ENCODE measurements around the gene ANTXRL. TPM values are rescaled to one million over a fixed set of nuclear protein-coding genes. Genes with fewer than 3 reads are reported as not detected.
"Not testable (repeated sequence)": the region's sequence is repeated elsewhere in the genome, so short reads cannot be mapped to it uniquely, and the experiment has no call there.

Gene ANTXRL
- total RNA-seq, 1 experiment from 2014 or later: 0.63 TPM

DNA sequence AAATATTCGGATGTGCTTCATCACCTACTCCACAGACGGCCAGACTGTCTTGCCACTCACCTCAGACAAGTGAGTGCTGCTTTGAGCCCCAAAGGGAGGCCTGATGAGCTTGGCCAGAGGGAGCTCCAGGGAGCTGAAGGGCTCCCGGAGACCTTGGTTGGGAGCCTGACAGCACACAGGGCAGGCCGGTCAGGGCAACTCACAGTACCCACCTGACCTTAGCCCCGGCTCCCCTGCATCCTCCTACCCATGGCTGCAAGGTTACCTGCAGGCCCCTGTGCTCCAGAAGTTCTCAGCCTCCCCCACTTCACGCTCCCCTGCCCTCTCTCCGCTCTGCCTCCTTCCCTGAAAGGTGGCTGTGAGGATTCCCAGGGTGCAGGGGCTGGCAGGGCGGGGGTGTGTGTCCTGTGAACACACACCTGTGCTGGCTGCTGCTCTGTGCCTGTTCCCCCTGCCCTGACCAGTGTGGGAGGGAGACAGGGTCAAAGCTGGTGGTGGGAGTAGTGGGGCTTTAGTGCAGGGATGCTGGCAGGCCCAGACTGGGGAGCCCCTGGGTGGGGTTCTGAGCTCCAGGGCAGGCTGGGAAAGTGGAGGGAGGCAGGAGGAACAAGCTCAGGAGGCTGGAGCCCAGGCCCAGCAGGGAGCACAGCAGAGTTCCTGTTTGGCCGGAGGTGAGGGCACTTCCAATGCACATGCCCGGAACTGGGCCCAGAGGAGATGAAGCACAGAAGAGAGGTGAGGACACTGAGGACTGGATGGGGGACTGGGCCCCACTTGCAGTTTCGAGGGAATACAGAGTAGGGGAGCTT, 7.2 kb downstream of the ANTXRL start:
- peak; percentile 14 for DNase-seq (ENCODE audit: low read depth)

DNA sequence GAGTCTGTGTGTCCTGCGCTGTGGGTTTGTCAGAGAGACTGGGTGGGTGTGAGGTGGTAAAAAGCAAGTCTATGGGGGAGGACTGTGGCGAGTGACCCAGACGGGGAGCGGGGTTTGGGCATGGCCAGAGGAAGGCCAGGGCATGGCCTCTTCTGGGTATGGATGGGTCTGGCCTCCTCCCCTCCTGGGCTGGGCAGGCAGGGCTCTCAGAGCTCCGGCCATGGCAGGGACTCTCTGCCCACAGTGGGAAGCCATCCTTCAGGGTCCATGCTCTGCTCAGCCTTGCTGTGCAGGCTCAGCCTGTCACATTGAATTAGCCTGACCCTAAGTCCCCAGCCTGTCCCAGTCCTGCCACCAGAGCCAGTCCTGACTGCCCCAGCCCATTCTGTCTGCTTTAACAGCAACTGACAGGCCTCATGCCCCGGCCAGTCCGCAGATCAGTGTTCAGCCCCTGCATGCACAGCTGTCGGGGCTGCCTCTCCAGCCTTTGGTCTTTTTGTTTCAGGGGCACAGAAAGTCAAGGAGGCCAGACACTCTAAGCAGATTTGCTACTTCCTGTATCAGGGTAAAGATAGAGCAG, 7.9 kb downstream of the ANTXRL start:
- no peak for DNase-seq (ENCODE audit: low read depth)

DNA sequence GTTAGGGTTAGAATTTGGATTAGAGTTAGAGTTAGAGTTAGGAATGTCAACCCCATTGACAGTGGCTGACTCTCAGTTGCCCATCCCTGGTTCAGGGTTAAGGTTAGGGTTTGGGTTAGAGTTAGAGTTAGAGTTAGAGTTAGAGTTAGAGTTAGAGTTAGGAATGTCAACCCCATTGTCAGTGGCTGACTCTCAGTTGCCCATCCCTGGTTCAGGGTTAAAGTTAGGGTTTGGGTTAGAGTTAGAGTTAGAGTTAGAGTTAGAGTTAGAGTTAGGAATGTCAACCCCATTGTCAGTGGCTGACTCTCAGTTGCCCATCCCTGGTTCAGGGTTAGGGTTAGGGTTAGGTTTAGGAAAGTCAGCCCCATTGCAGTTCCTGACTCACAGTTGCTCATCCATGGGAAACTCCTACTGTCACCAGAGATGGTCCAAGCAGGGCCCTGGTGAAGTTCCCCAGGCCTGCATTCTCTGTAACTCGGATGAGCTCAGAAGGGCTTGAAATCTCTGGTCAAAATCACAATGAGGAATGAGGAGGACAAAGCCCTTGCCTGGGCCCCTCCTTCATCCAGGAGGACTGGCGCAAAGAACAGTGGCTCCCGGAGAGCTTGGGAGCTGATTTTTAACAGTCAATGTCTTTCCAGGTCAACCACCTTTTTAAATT, 8.7 kb downstream of the ANTXRL start:
- not testable (repeated sequence) for DNase-seq (ENCODE audit: low read depth)

DNA sequence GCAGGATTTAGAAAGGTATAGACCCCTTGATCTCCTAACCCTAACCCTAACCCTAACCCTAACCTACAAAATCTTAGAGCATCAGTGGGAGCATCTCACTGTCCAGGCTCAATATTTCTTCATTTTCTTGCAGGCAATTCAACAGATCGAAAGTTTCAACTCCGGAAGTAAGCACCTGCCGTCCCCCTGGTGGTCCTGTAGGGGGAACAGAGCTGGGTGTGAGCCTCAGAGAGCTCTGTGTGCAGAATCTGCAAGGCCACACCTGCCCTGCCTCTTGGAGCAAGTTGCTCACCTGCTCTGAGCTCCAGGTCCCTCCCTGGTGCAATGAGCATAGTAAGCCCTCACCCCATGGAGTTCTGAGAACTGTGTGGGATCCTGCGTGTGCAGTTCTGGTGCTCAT, 9.3 kb downstream of the ANTXRL start:
- not testable (repeated sequence) for DNase-seq (ENCODE audit: low read depth)

DNA sequence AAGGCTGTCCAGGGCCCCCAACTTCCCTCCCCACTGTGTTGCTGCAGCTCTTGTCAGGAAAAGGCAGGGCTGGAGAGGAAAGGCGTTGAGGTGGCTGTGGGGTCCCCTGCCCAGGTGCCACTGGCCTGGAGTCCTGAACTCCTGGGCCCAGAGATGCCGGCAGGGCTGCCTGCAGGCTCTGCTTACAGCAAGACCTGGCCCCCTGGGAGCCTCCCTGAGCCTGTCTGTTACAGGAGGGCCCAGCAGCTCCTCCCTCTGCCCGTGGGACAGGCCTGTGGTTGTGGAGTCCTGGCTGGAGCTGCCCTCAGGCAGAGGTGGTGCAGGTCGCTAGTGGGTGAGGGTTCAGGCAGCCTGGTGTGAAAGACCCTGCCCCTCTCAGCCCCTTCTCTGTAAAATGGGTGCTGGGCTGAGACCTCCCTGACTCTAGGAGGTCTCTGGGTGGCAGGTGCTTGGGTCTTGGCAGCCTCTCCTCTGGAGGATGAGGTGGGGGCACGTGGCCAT, 9.9 kb downstream of the ANTXRL start:
- DNase-seq (ENCODE audit: low read depth): no peak

DNA sequence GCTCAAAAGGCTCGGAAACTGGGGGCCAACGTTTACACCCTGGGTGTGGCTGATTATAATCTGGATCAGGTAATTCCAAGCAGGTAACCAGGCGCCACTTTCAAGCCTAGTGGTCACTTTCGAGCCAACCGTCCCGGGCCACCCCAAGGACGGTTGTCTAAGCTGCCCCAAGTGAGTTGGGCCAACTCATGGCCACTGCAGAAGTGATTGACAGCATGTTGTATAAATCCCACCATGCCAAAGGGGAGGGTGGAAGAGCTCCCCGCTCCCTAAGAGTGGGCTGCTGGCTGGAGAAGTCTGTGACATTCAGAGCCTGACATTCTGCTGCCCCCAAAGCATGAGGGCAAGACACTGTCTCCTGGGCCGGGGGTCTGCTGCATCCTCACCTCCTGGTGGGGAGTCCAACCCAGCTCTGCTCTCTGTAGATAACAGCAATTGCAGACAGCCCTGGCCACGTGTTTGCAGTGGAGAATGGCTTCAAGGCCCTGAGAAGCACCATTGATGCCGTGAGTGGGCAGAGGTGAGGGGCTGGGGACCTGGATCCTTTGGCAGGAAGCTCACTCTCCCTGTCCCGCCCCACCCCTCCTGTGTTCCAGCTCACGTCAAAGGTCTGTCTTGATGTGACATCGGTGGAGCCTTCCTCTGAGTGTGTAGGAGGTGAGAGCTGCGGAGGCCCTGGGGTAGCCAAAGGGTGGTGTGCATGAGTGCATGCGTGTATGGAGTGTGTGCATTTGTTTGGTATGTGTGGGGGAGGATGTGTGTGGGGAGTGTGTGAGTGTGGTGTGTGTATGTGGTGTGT, 10.8 kb downstream of the ANTXRL start:
- no peak for DNase-seq (ENCODE audit: low read depth)

DNA sequence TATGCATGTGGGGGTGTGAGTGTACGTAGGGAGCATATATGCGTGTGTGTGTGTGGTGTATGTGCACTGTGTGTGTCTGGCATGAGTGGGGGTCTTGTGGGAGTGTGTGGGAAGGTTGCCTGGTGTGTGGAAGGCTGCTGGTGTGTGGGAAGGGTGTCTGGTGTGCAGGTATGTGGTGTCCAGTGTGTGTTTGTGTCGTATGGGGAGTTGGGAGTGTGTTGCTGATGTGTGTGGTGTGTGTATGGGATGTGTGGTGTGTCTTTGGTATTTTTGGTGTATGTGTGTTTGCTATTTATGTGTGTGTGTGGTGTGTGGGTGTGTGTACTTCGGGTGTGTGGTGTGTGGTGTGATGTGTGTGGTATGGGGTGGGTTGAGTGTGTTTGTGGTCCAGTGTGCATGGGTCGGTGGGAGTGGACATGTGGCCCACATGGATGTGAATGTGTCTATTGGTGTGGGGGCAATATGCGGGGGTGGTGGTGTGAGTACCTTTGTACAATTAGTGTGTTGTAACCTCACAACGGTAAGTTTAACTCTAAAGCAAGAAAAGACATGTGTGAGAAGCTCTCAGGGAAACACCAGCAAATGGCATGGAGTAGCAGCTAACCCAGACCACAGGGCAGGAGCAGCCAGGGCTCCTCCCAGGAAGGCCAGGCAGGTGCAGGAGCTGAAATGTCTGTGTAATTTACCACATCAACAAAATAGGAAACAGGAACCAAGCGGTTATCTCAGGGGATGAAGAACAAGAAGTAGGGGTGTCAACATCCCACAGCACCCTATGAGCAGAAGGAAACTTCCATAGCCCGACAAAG, 11.9 kb downstream of the ANTXRL start:
- DNase-seq (ENCODE audit: low read depth): no peak

DNA sequence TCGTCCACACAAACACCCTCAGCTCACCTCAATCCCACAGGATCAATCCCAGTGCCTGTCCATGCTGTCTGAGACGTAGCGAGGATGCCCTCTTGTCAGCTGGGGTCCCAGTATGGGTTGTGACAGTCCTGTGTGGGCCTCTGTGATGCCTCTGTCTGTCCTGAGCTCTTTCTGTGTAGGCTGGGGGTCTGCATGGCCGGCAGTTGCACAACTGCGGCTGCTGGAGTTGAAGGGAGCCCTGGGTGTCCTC, 12.4 kb downstream of the ANTXRL start:
- no peak for DNase-seq (ENCODE audit: low read depth)

DNA sequence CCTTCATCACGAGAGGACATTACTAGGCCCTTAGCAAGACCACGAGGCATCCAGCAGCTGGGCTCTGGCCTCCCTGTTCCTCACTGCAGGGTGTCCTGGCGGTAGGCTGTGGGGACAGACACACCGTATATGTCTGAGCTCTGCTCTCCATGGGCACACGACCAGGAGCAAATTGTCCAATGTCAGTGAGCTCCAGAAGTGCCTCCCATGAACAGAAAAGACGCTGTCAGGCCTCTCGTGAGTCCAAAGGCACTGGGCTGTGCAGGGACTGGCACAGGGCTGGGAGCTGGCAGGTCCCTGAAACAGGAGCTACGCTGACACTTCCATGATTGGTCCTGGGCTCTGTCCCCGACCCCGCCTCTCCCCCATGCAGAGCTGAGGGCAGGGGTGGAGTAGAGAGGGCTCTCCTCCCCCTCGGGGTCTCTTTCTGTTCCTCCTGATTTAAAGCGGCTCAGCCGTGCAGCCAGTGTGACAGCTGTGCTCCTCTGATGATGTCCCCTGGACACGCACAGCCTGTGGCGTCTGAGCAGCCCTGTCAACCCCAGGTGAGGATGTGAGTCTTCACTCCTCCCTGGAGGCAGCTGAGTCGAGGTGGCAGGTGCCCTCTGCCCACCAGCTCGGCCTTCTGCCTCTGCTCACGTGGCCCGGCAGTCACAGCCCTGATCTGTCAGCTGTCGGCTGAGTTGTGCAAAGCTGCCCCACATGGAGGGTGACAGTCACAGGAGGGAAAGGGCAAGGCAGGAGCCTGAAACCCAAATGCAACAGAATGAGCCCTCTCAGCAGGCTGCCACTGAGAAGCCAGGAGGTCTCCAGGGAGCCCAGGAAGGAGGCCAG, 13.0 kb downstream of the ANTXRL start:
- DNase-seq (ENCODE audit: low read depth): no peak

DNA sequence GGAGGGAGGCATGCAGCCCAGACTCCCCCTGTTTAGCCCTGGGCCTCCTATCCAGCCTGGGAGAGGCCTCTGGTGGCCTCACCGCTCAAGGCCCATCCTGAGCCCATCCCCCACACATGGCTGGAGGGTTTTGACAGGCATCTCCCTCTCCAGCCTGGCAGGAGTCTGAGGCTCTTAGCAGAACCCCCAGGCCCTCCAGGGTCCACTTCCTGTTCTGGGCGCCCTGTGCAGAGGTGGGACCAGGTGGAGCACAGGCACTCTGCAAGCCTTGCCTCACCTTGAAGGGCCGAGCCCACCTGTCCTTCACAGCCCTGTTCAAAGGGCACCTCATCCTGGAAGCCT, 13.5 kb downstream of the ANTXRL start:
- not testable (repeated sequence) for DNase-seq (ENCODE audit: low read depth)

DNA sequence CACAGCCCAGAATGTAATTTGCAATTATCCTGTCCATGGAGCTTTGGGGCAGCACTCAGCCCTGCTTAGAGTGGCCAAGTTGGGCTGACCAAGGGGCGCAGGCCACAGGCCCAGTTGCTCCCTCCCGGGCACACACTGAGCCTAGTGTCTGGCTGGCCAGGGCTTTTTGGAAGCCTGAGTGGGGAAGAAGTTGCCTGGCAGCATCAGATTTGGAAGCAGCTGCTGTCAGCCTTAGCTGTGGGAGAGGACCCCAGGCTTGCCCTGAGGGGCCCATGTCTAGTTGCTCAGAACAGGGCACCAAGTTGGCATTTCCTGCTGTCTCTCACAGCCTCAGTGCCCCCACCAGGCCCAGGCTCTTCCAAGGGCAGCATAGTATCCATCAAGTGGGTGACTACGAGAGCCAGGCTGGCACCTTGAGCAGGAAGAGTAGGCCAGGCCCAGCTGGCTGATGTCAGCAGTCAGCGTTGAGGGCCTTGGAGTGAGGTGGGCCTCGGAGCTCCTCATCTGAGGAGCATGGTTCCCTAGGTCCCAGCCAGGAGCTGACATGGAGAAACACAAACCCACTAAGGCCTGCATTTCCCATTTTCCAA, 14.4 kb downstream of the ANTXRL start:
- DNase-seq (ENCODE audit: low read depth): no peak

DNA sequence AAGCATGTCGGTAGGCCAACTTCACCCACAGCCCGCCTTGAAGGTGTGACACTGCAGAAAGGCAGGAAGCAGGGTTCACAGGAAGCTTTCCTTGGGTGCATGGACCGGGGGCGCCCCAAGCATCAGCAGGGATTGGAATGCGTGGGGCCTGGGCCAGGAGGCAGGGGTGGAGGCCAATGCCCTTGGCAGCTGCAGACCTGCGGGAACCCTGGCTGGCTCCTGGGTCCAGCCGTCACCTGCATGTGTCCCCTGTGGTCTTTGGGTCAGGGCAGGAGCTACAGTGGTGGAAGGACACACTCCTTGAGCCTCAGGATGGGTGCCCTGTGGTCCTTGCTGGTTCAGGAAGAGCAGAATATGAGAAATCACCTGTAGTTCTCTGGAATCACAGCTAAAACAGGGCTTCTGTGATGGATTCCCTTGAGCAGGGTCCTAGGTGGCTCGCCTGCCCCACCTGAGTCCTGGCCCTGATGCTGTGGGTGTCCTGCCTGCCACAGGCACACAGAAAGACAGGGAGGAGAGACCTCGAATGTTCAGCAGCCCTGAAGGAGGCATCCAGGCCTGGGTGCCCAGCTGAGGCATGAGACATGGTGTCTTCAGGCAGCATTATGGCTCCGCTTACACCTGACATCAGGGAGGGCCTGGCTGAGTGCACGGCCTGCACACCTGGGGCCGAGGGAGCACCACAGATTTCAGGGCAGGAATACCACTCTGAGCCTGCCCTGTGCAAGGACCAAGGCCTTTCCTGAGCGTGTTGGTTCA, 15.1 kb downstream of the ANTXRL start:
- DNase-seq (ENCODE audit: low read depth): no peak

DNA sequence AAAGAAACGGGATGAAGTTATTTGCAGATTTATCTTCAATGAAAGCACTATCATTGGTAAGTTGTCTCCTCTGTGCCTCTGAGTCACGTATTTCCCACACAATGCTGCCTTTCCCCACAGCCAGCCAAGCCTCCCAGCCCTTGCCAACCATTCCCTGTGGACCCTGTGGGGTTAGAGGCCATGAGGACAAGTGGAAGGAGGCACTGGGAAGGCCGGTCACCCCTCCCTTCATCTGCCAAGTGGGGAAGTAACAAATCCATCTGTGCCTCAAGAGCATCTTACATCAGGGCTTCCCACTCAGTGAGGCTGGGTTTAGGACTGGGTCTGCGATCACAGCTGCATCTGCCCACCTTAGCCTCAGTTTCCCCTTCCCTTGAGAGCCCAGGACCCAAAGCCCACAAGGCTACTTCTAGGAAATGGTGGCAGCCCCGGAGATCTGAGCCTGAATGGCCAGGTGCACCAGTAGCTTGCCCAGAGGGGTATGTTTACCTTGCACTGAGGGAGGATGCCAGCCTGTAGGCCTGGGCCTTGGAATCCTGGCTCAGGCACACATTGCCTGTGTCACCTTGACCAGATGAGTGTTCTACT, 16.1 kb downstream of the ANTXRL start:
- DNase-seq (ENCODE audit: low read depth): not testable (repeated sequence)

DNA sequence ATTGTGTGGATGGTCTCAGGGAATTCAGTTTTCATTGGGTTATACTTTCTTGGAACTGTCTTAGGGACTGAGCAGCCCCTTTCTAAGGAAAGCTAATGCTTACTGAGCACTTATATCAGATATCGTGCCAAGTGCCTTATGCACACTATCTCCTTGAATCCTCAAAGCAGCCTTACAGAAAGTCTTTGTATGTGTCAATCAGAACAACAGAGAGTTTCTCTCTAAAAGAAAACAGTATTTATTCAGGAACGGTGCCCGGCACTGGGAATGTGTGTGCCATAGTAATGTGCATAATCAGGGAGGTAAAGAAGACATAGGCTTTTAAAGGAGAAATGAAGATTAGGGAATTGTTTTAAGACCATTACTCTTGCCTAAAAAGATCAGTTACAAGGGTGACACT, 17.3 kb downstream of the ANTXRL start:
- DNase-seq (ENCODE audit: low read depth): no peak

DNA sequence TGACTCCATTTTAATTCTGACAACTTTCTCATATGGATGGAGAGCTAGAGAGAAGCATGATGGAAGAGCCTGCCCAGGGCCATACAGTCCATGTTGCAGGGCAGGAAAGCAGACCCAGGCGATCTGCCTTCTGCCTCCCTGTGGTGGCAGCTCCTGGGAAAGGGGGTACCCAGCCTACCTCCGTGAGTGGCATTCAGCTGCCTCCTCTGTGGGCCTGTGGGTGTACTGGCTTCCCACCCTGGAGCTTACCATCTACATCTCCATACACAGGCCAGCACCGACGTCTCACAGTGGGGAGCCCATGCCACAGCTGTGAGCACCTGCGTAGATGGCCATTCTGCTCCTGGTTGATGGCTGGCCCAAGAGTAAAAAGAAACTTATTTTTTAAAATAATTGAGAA, 17.9 kb downstream of the ANTXRL start:
- not testable (repeated sequence) for DNase-seq (ENCODE audit: low read depth)

DNA sequence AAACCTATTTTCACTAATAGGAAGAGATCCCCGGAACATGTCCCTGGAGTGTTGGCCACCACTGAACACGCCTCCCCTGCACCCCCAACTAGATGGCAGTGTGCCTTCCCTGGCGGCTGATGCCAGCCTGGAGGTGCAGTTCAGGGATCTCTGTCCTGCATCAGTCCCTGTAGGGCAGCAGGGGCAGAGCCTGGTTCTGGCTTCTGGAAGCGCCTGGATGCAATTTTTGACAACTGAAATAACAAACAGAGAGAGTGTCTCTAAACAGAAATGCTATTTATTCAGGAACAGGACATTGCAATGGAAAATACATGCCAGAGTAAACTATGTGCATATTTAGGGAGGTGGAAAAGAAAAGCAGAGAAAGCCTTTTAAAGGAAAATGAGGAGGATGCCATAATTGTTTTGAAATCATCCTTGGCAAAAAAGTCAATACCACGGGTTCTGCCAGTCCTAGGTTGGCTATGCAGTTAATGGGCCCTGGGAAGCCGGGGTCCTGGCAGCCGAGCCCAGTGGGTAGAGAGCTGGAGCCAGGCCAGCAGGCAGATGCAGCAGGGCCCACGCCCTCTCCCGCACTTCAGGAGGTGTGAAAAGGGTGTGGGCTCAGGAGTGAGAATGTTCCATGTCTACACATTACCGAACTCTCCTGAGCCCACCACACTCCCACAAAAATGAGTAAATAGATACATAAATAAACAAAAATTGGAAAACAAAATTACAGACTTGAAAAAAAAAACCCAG, 18.5 kb downstream of the ANTXRL start:
- no peak for DNase-seq (ENCODE audit: low read depth)

DNA sequence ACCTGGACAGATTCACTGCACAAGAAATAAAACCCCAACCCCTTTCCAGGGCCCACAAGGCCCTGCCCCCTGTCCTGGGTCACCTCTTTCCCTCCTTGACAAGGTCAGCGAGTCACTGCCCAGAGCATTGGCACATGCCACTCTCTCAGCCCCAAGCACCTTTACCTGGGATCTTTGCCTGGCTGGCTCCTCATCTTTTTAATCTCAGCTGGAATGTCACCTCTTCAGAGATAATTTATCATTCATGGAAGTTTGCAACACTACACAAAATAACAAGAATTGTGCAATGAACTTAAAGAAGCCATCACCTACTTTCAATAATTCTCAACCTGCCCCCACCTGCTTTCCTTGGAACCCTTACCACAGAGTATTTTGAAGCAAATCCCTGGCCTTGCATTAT, 19.2 kb downstream of the ANTXRL start:
- no peak for DNase-seq (ENCODE audit: low read depth)

All from HT1080 (cell line).